GM12878 (cell line): Measurements from ENCODE around the gene SLC4A1. TPM values are rescaled to one million over a fixed set of nuclear protein-coding genes. Genes with fewer than 3 reads are reported as not detected.

ENCODE experiments used
- ATAC-seq: fragments of 200-7000 bp; cut with Tn5 transposase; 3 replicates; pipeline ENCODE4 v1.9.1; 2020; ENCODE audit warnings: mild to moderate bottlenecking, moderate library complexity
- BruUV-seq: library from RNA; stranded (reverse); fragments of 400-500 nt; replicated peaks from 2 replicates; lab custom pipeline; 2021; lab: Mats Ljungman, UMichigan
- CTCF ChIA-PET: fragments of 300-600 bp; sonication (Branson Sonifier 250); formaldehyde crosslinking; extraction: SDS; loops from one replicate; lab custom pipeline; 2021; ENCODE audit warnings: inconsistent platforms; lab: Yijun Ruan, JAX
- POLR2A ChIA-PET: fragments of 350-600 bp; formaldehyde crosslinking; extraction: SDS; loops from one replicate; lab custom pipeline; 2021; ENCODE audit warnings: inconsistent platforms; lab: Charles Lee
- RAD21 ChIA-PET: fragments of 300-600 bp; sonication (Branson Sonifier 250); formaldehyde crosslinking; loops from one replicate; lab custom pipeline; 2023; ENCODE audit warnings: antibody characterized with exemption; ENCODE audit not compliant: unreplicated experiment; lab: Charles Lee
- SMC1A ChIA-PET: fragments of 300-600 bp; sonication (Branson Sonifier 250); formaldehyde crosslinking; loops from one replicate; lab custom pipeline; 2023; ENCODE audit not compliant: unreplicated experiment, uncharacterized antibody; lab: Charles Lee
- DNase-seq: peaks from one replicate; pipeline ENCODE4 v3.0.0-alpha.2; 2011; ENCODE audit warnings: low read depth, low spot score
- FAIRE-seq: peaks from 3 replicates; lab custom pipeline; 2011; peaks lifted over from hg19 to GRCh38; lab: Jason Lieb, UNC
- H2AFZ ChIP-seq: 2 replicates; pipeline ENCODE4 v1.6.0; 2011; ENCODE audit warnings: low read depth, low read length, control low read depth; ENCODE audit not compliant: control insufficient read depth
- H3K27ac ChIP-seq: 2 replicates; pipeline ENCODE4 v1.5.1; 2011; ENCODE audit warnings: control low read depth; ENCODE audit not compliant: control insufficient read depth, insufficient read depth
- H3K27me3 ChIP-seq, 2 experiments: replicated peaks in 1 of 2; 2 replicates each; pipeline versions ENCODE4 v1.6.0 to v1.6.1; 2011; ENCODE audit warnings: low read length in 1 of 2; ENCODE audit not compliant: control insufficient read depth in 2 of 2, insufficient read depth in 2 of 2
- H3K36me3 ChIP-seq, 2 experiments: 2 replicates each; pipeline ENCODE4 v1.5.1; 2011; ENCODE audit warnings: low read length in 1 of 2; ENCODE audit not compliant: control insufficient read depth in 2 of 2, insufficient read depth in 2 of 2
- H3K4me1 ChIP-seq: 2 replicates; pipeline ENCODE4 v1.6.1; 2011; ENCODE audit warnings: mild to moderate bottlenecking, low read length, moderate library complexity, mixed read lengths; ENCODE audit not compliant: control insufficient read depth, insufficient read depth
- H3K4me2 ChIP-seq: 2 replicates; pipeline ENCODE4 v1.6.0; 2011; ENCODE audit warnings: control low read depth; ENCODE audit not compliant: control insufficient read depth, insufficient read depth
- H3K4me3 ChIP-seq: fragments of 200-600 bp; sonication (generic); 2 replicates; pipeline ENCODE4 v1.5.1; 2016
- H3K79me2 ChIP-seq: 2 replicates; pipeline ENCODE4 v1.6.0; 2011; ENCODE audit warnings: low read length; ENCODE audit not compliant: control insufficient read depth, insufficient read depth
- H3K9ac ChIP-seq: 2 replicates; pipeline ENCODE4 v1.8.0; 2011; ENCODE audit warnings: low read length, control low read depth, mixed read lengths; ENCODE audit not compliant: control insufficient read depth, insufficient read depth
- H3K9me3 ChIP-seq: replicated peaks from 3 replicates; pipeline ENCODE4 v1.5.1; 2011; ENCODE audit warnings: mild to moderate bottlenecking, low read length; ENCODE audit not compliant: control insufficient read depth, insufficient read depth
- H4K20me1 ChIP-seq: 2 replicates; pipeline ENCODE4 v1.6.0; 2011; ENCODE audit not compliant: control insufficient read depth, insufficient read depth
- EZH2 ChIP-seq: IDR thresholded peaks from 2 replicates; pipeline ENCODE4 v1.6.1; 2012; ENCODE audit warnings: low read depth, mild to moderate bottlenecking, control low read depth, inconsistent platforms, low read length, borderline replicate concordance; ENCODE audit not compliant: control insufficient read depth
- MEF2A ChIP-seq: IDR thresholded peaks from 2 replicates; pipeline ENCODE4 v1.6.1; 2011; ENCODE audit warnings: low read depth, mild to moderate bottlenecking, low read length, moderate library complexity; ENCODE audit not compliant: insufficient read depth
- PML ChIP-seq: IDR thresholded peaks from 2 replicates; pipeline ENCODE4 v1.6.1; 2012; ENCODE audit warnings: low read length, inconsistent platforms
- POU2F2 ChIP-seq: IDR thresholded peaks from 3 replicates; pipeline ENCODE4 v1.6.1; 2011; ENCODE audit warnings: low read depth, mild to moderate bottlenecking, low read length, borderline replicate concordance
- RFX5 ChIP-seq: IDR thresholded peaks from 2 replicates; pipeline ENCODE4 v1.6.1; 2011; ENCODE audit warnings: low read depth, low read length, improper control_type of control experiment
- SMC3 ChIP-seq: IDR thresholded peaks from 2 replicates; pipeline ENCODE4 v1.6.1; 2011; ENCODE audit warnings: low read length, improper control_type of control experiment, borderline replicate concordance
- SP1 ChIP-seq: IDR thresholded peaks from one replicate; pipeline ENCODE4 v1.6.1; 2011; ENCODE audit warnings: low read depth, low read length
- SUPT20H ChIP-seq: IDR thresholded peaks from 2 replicates; pipeline ENCODE4 v1.6.1; 2011; ENCODE audit warnings: low read depth, mild to moderate bottlenecking, low read length, moderate library complexity, borderline replicate concordance; ENCODE audit not compliant: control insufficient read depth
- WGBS: methylation state at CpG from one replicate; pipeline ENCODE4 v1.1.6; 2016; ENCODE audit warnings: low lambda C conversion rate; ENCODE audit not compliant: insufficient replicate concordance, insufficient coverage; ENCODE audit errors: missing lambda C conversion rate; 5-methylcytosine and 5-hydroxymethylcytosine counted together
- in situ Hi-C: fragments of 300-500 bp; cut with MboI; formaldehyde crosslinking; loops from 9 replicates; pipeline ENCODE4 v1.14.3; 2018; ENCODE audit warnings: mixed read lengths
- intact Hi-C: fragments of 100-400 bp; cut with micrococcal nuclease; formaldehyde crosslinking; loops from one replicate; pipeline ENCODE4 v1.14.2; 2022; ENCODE audit not compliant: unreplicated experiment
- polyA plus RNA-seq, 11 experiments: library from polyadenylated mRNA; depleted of rRNA in 4 of 11; unstranded in 6 of 11; stranded (reverse) in 5 of 11; fragments of >200 nt; fragmentation: Nextera tagmentation in 4 of 11; fragmentation: Illumina TruSeq in 1 of 11; extraction: Ambion mirVana in 4 of 11; extraction: Trizol in 1 of 11; gene quantifications; 1 replicate in 1 of 11; 2 replicates in 10 of 11; pipeline versions ENCODE4 v1.2.1 to v1.2.3, GENCODE V29; 2011 to 2016; ENCODE audit warnings: inconsistent platforms in 2 of 11, missing spikeins in 2 of 11, low read depth in 1 of 11
- total RNA-seq, 4 experiments: library from RNA; depleted of rRNA in 3 of 4; stranded (reverse); fragments of >200 nt in 3 of 4; fragmentation: Illumina TruSeq in 1 of 4; extraction: Trizol in 1 of 4; gene quantifications; 2 replicates each; pipeline versions ENCODE4 v1.2.1 to v1.2.3, GENCODE V29; 2013 to 2021
- TF ChIP-seq, protein P1 (sequence below): fragments of 450-650 bp; IDR thresholded peaks from 2 replicates; pipeline ENCODE4 v1.6.1; 2016; ENCODE audit warnings: mild to moderate bottlenecking
- TF ChIP-seq, protein P2 (sequence below): fragments of 450-650 bp; formaldehyde crosslinking; IDR thresholded peaks from 2 replicates; pipeline ENCODE4 v1.5.0; 2022; ENCODE audit warnings: mild to moderate bottlenecking, missing genetic modification characterization

SLC4A1 gene
- total and polyA plus RNA-seq, 10 of the 15 experiments (the other 5 are each of a cell fraction or from before 2014, with no cell fraction given) = 0.03 TPM; not detected in 9

DNA sequence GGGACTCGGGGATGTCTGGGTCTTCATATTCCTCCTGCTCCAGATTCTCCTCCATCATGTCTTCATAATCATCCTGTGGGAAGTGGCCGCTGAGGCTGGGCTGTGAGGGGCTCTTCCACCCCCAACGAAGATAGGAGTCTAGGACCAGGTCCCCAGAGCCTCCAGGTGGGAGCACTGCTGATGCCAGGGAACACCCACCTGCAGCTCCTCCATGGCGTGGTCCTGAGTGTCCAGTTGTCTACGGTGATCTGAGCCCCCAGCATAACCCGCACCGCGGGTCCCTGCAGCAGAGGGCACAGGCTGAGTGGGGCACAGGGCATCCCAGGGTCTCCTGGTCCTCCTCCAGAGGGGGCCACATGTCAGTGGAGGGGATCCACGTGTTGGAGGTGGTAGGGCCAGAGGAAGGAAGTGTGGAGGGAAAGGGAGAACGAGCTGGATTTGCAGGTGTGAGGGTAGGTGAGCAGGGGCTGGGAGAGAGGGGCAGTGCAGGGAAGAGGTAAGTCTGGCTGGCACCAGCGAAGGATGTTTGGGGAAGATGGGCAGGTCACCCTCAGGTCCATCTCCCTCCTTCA is 5.2 kb downstream of the SLC4A1 start (continued):
- TF ChIP-seq EZH2 = no peak
- TF ChIP-seq, protein P1, sequence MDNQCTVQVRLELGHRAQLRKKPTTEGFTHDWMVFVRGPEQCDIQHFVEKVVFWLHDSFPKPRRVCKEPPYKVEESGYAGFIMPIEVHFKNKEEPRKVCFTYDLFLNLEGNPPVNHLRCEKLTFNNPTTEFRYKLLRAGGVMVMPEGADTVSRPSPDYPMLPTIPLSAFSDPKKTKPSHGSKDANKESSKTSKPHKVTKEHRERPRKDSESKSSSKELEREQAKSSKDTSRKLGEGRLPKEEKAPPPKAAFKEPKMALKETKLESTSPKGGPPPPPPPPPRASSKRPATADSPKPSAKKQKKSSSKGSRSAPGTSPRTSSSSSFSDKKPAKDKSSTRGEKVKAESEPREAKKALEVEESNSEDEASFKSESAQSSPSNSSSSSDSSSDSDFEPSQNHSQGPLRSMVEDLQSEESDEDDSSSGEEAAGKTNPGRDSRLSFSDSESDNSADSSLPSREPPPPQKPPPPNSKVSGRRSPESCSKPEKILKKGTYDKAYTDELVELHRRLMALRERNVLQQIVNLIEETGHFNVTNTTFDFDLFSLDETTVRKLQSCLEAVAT = no peak
- TF ChIP-seq, protein P2, sequence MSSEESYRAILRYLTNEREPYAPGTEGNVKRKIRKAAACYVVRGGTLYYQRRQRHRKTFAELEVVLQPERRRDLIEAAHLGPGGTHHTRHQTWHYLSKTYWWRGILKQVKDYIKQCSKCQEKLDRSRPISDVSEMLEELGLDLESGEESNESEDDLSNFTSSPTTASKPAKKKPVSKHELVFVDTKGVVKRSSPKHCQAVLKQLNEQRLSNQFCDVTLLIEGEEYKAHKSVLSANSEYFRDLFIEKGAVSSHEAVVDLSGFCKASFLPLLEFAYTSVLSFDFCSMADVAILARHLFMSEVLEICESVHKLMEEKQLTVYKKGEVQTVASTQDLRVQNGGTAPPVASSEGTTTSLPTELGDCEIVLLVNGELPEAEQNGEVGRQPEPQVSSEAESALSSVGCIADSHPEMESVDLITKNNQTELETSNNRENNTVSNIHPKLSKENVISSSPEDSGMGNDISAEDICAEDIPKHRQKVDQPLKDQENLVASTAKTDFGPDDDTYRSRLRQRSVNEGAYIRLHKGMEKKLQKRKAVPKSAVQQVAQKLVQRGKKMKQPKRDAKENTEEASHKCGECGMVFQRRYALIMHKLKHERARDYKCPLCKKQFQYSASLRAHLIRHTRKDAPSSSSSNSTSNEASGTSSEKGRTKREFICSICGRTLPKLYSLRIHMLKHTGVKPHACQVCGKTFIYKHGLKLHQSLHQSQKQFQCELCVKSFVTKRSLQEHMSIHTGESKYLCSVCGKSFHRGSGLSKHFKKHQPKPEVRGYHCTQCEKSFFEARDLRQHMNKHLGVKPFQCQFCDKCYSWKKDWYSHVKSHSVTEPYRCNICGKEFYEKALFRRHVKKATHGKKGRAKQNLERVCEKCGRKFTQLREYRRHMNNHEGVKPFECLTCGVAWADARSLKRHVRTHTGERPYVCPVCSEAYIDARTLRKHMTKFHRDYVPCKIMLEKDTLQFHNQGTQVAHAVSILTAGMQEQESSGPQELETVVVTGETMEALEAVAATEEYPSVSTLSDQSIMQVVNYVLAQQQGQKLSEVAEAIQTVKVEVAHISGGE (CRISPR knock-in tag) = no peak
- TF ChIP-seq RFX5 = no peak

DNA sequence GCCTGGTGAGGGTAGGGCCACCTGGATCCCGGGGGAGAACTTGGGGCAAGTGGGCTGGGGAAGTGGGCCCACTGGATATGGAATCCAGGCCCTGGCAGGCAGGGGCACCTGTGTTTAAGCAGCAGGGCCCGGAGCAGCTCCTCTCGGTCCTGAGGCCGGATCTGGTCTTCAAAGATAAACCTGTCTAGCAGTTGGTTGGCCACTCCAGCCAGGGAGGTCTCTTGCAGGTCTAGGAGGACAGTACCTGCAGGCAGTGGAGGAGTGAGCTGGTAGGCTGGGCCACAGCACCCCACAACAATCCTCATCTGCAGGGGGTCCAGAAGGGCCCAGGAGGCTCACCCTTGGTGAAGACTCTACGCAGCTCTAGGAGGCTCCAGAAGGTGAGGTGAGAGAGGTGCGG is 7.6 kb downstream of the SLC4A1 start:
- FAIRE-seq = no peak
- SMC1A ChIA-PET = no interaction called here

More for the DNA sequence above, 7.6 kb downstream of the SLC4A1 start:
- no peaks in the 10 kb centered on the region for H3K36me3 ChIP-seq
- H3K27me3 ChIP-seq = no peaks in the 10 kb centered on the region; a peak in 1 of 4 replicates
- intact Hi-C loops = no loop called here
- BruUV-seq = no TSS peak
- in situ Hi-C loops = no loop called here
- POLR2A ChIA-PET = no interaction called here
- H3K79me2 ChIP-seq = no peaks in the 10 kb centered on the region
- H4K20me1 ChIP-seq = no peaks in the 10 kb centered on the region
- no peak overlapping the region for H3K9ac ChIP-seq
- CTCF ChIA-PET = interaction anchor here (0.6 kb wide), 1 partner anchor 13 kb away, joined by 3 read pairs; no protein-coding TSS in a partner anchor
- no peak overlapping the region for H3K27ac ChIP-seq
- ATAC-seq = no peak
- RAD21 ChIA-PET = no interaction called here
- H3K9me3 ChIP-seq = no peaks in the 10 kb centered on the region
- 49% methylated on average over 6 of the region's 6 CpGs for WGBS
- DNase-seq = no peak
- no peak overlapping the region for H2AFZ ChIP-seq
- TF ChIP-seq MEF2A = no peak
- TF ChIP-seq POU2F2 = no peak
- no peak for TF ChIP-seq SMC3
- no peak for TF ChIP-seq SP1
- TF ChIP-seq SUPT20H = no peak
- no peak for TF ChIP-seq PML
- H3K4me1 ChIP-seq = no peaks in the 10 kb centered on the region
- H3K4me2 ChIP-seq = no peak overlapping the region
- no peak overlapping the region for H3K4me3 ChIP-seq
